Measurements from ENCODE around the gene USP13. TPM values are rescaled to one million over a fixed set of nuclear protein-coding genes. Genes with fewer than 3 reads are reported as not detected.
A peak's percentile ranks its signal among the peaks of the same experiment; 100 is the strongest.

The USP13 gene
- total and polyA plus RNA-seq, 2 donors (not counting 3 experiments of a cell fraction or from before 2014, with no cell fraction given), result 5.8 to 24.0 TPM

- H3K4me2 ChIP-seq (ENCODE audit: insufficient read depth, low read length), result peak within 1 kb of the TSS; percentile 93
- BruUV-seq (replicated peaks), result TSS peak; percentile 82
- no peaks in the 10 kb centered on the region for H3K9me1 ChIP-seq (replicated peaks; ENCODE audit: control insufficient read depth, extremely low read depth, insufficient read depth, low read length)
- H3K27me3 ChIP-seq (ENCODE audit: control insufficient read depth in 2 of 2, insufficient read depth in 2 of 2, low read length in 2 of 2), result no peaks in the 10 kb centered on the region
- TF ChIP-seq FOS (IDR thresholded peaks at IDR 0.05; ENCODE audit: borderline replicate concordance, insufficient read depth, low read length) (no peak), POLR2AphosphoS5 (IDR thresholded peaks at IDR 0.05; ENCODE audit: insufficient read depth, low read depth, low read length) (peak; percentile 86), MAX (IDR thresholded peaks at IDR 0.05; ENCODE audit: insufficient read depth, insufficient read length) (peak; percentile 12), CTCF (IDR thresholded peaks at IDR 0.05; ENCODE audit: extremely low read depth in 1 of 2, insufficient read depth in 1 of 2, low read depth in 1 of 2, low read length in 2 of 2) (no peak), EZH2 (IDR thresholded peaks at IDR 0.05; ENCODE audit: borderline replicate concordance, low read depth, low read length, severe bottlenecking) (no peak), GATA2 (IDR thresholded peaks at IDR 0.05; ENCODE audit: insufficient read depth, insufficient read length, low read depth, low read length) (no peak), JUN (IDR thresholded peaks at IDR 0.05; ENCODE audit: borderline replicate concordance, insufficient read depth, insufficient read length, low read depth) (no peak), MYC (IDR thresholded peaks at IDR 0.05; ENCODE audit: low read depth, low read length) (no peak), POLR2A (IDR thresholded peaks at IDR 0.05; ENCODE audit: low read depth, low read length) (peak; percentile 94)
- H3K27ac ChIP-seq (ENCODE audit: insufficient read depth, low read depth, low read length), result peak within 1 kb of the TSS; percentile 84
- intact Hi-C loops (cut with micrococcal nuclease) (loop anchor here (1.0 to 10.0 kb wide), 8 partner anchors 9 to 1000 kb away; partner anchors contain the start of genes ACTL6A, GNB4, MFN1 and PIK3CA), dilution Hi-C loops (cut with MboI; ENCODE audit: extremely low pct_ligation_motif_present, low sequenced_read_pairs) (no loop called here)
- H3K4me1 ChIP-seq (ENCODE audit: control insufficient read depth, extremely low read depth, insufficient read depth, low read length), result peaks cover 14% of the 10 kb centered on the region
- H3K79me2 ChIP-seq (ENCODE audit: control insufficient read depth, insufficient read depth, low read length), result peaks cover 30% of the 10 kb centered on the region
- FAIRE-seq, result peak; percentile 95
- ChIA-PET CTCF (interaction anchor here (0.6 to 1.4 kb wide), 5 partner anchors 9 to 169 kb away, joined by 3 to 8 read pairs (median 3); no protein-coding TSS in a partner anchor), POLR2A (interaction anchor here (0.7 kb wide), 1 partner anchor 42 kb away, joined by 3 read pairs; the partner anchor contains the start of gene ACTL6A)
- peak within 1 kb of the TSS; percentile 59 to 94 (median 77) for H3K4me3 ChIP-seq (replicated peaks in 1 of 3; ENCODE audit: insufficient read depth in 1 of 3, low read depth in 1 of 3, low read length in 3 of 3)
- peak within 1 kb of the TSS; percentile 45 for H2AFZ ChIP-seq (ENCODE audit: low read depth, low read length)
- H3K9me3 ChIP-seq (replicated peaks; ENCODE audit: control insufficient read depth, insufficient read depth, low read length), result no peaks in the 10 kb centered on the region
- no peaks in the 10 kb centered on the region for H4K20me1 ChIP-seq (replicated peaks; ENCODE audit: control insufficient read depth, extremely low read depth, insufficient read depth, low read length)
- peak; percentile 97 for DNase-seq (ENCODE audit: low read depth, low spot score)
- H3K36me3 ChIP-seq (ENCODE audit: control insufficient read depth in 2 of 2, extremely low read depth in 1 of 2, insufficient read depth in 2 of 2, low read length in 2 of 2), result peaks cover 2 to 5% of the 10 kb centered on the region in 2 experiments
- H3K9ac ChIP-seq (replicated peaks; ENCODE audit: extremely low read depth, insufficient read depth, low read length), result peak within 1 kb of the TSS; percentile 99
Observed at GRCh38 chr3:179604321-179605078, 48.3 kb upstream of the USP13 start, which contains the start of the genes MRPL47 and NDUFB5. MRPL47 (minus strand) TSS chr3:179604638; CDS start chr3:179604624, 14 bp downstream. NDUFB5 (plus strand) TSS chr3:179604794; CDS start chr3:179604816, 22 bp downstream.

Measured in endothelial cell of umbilical vein (primary cell).